Heart right ventricle (tissue), 16 donors: ENCODE measurements around the gene PLCH1. TPM values are rescaled to one million over a fixed set of nuclear protein-coding genes. Genes with fewer than 3 reads are reported as not detected.
"Not testable (repeated sequence)": the region's sequence is repeated elsewhere in the genome, so short reads cannot be mapped to it uniquely, and the experiment has no call there.

ENCODE experiments used
- ATAC-seq, 8 donors: fragments of 200-7000 bp; cut with Tn5 transposase; one replicate each; pipeline ENCODE4 v1.9.1; 2020; ENCODE audit warnings: mild to moderate bottlenecking in 8 of 8, moderate library complexity in 8 of 8, moderate number of reproducible peaks in 1 of 8
- DNase-seq, 2 donors: peaks; one replicate each; pipeline ENCODE4 v3.0.0-alpha.2; 2020
- H3K27ac ChIP-seq, 10 donors: fragments of 200-600 bp; sonication (generic) in 2 of 10; one replicate each; pipeline versions ENCODE4 v1.5.0 to v1.8.0; 2020 to 2022; ENCODE audit warnings: mild to moderate bottlenecking in 3 of 10
- H3K27me3 ChIP-seq, 7 donors: fragments of 200-600 bp; one replicate each; pipeline ENCODE4 v1.8.0; 2021 to 2022; ENCODE audit warnings: mild to moderate bottlenecking in 2 of 7
- H3K36me3 ChIP-seq, 9 donors: fragments of 200-600 bp; sonication (generic) in 1 of 9; one replicate each; pipeline versions ENCODE4 v1.5.0 to v1.8.0; 2020 to 2022; ENCODE audit warnings: mild to moderate bottlenecking in 2 of 9
- H3K4me1 ChIP-seq, 9 donors: fragments of 200-600 bp; sonication (generic) in 1 of 9; one replicate each; pipeline versions ENCODE4 v1.5.0 to v1.8.0; 2020 to 2022; ENCODE audit warnings: mild to moderate bottlenecking in 4 of 9
- H3K4me3 ChIP-seq, 10 donors: fragments of 200-600 bp; sonication (generic) in 2 of 10; one replicate each; pipeline versions ENCODE4 v1.5.0 to v1.8.0; 2020 to 2022; ENCODE audit warnings: mild to moderate bottlenecking in 7 of 10, moderate library complexity in 2 of 10
- H3K9me3 ChIP-seq, 11 donors: fragments of 200-600 bp in 10 of 11; sonication (generic) in 2 of 11; one replicate each; pipeline versions ENCODE4 v1.5.0 to v1.8.0; 2013 to 2022; ENCODE audit warnings: mild to moderate bottlenecking in 2 of 11, control low read depth in 1 of 11, moderate library complexity in 1 of 11
- WGBS, 2 donors: extraction: QIAGEN DNeasy Blood & Tissue Kit; methylation state at CpG; one replicate each; pipeline ENCODE4 v1.1.7; 2013; ENCODE audit warnings: inconsistent platforms in 1 of 2; 5-methylcytosine and 5-hydroxymethylcytosine counted together
- intact Hi-C, 10 donors: fragments of 100-400 bp; cut with DNase I; formaldehyde crosslinking; loops; one replicate each; pipeline versions ENCODE4 v1.11.1 to v1.14.2; 2022
- polyA plus RNA-seq, 2 donors: library from polyadenylated mRNA; stranded (reverse); fragments of 200-250 nt; gene quantifications; one replicate each; pipeline ENCODE4 v1.2.3, GENCODE V29; 2013
- total RNA-seq, 10 donors: library from RNA; stranded (reverse); fragmentation: NEBNext Ultra II Directional in 3 of 10; extraction: Animal tissue kit (Norgen Biotek cat#: 25700) in 3 of 10; gene quantifications; one replicate each; pipeline versions ENCODE4 v1.2.1 to v1.2.4, GENCODE V29; 2021 to 2023
- TF ChIP-seq, protein P1 (sequence below), 9 donors: fragments of 200-600 bp; sonication (generic) in 2 of 9; IDR thresholded peaks; one replicate each; pipeline versions ENCODE4 v1.5.0 to v1.8.0; 2021 to 2022; ENCODE audit warnings: antibody characterized with exemption in 9 of 9, mild to moderate bottlenecking in 5 of 9, moderate library complexity in 1 of 9
- donor health status: Arrhythmogenic right ventricular cardiomyopathy.
- donor health status: ischemic (EF 13 %, LVEDD 7.1; RV severe dilation, severe dysfunction).
- donor health status: healthy with polysubstance abuse.
- donor health status: DM: no; HTN: yes; CAD: no.
- donor health status: DM: no; HTN: no; CAD: no.
- donor health status: ischemic (EF 25% LVEDD 6.9; RV normal size, moderate dysfunction).
- donor health status: ischemic (EF 25% LVEDD 5.7; RV mildly dilated, moderate dysfunction).
- donor health status: healthy.
- donor health status: DM: yes; HTN: yes; CAD: no.
- donor health status: Ischemic cardiomyopathy.
- donor health status: ischemic (EF 35%, LVEDD 5.7; RV mildly dilated, moderate dysfunction).
- donor health status: nonischemic (EF 11% LVEDD 7.7; RV severe dilation, severe dysfunction).
- donor health status: DM: yes; HTN: yes; CAD: no.
- donor health status: PGD.
- donor health status: ischemic (EF 29% LVEDD 5.4; RV normal size, mild dysfunction).
- donor health status: nonischemic (EF 23%, LVEDD 6.1; RV moderate dilation, normal function).

Gene PLCH1
- total and polyA plus RNA-seq, 12 donors, result 0.13 to 2.1 (median 0.51) TPM

DNA sequence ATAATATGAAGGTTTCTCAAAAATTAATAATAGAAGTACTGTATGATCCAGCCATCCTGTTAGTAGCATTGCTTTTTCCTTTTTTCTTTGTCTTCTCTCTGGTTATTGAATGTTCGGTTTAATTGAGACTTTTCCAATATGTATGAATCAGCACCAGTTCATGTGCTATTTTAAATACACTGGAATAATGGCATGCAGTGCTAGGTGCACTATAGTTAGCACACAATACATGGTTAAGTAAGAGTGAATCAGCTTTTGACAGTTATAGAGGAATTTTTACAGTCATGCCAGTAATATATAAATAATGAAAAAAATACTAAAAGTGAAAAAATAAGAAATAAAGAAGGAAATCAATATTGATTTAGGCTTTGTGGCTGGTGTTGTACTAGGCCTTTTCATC, 337.5 kb downstream of the PLCH1 start:
- no peak for ATAC-seq
- Histone ChIP-seq H3K27ac (no peak overlapping the region), H3K36me3 (no peaks in the 10 kb centered on the region), H3K9me3 (no peaks in the 10 kb centered on the region), H3K27me3 (no peaks in the 10 kb centered on the region), H3K4me1 (no peaks in the 10 kb centered on the region), H3K4me3 (no peak overlapping the region)
- WGBS, 2 donors, result 81 to 85% methylated on average over 1 of the region's 1 CpG
- TF ChIP-seq, protein P1, sequence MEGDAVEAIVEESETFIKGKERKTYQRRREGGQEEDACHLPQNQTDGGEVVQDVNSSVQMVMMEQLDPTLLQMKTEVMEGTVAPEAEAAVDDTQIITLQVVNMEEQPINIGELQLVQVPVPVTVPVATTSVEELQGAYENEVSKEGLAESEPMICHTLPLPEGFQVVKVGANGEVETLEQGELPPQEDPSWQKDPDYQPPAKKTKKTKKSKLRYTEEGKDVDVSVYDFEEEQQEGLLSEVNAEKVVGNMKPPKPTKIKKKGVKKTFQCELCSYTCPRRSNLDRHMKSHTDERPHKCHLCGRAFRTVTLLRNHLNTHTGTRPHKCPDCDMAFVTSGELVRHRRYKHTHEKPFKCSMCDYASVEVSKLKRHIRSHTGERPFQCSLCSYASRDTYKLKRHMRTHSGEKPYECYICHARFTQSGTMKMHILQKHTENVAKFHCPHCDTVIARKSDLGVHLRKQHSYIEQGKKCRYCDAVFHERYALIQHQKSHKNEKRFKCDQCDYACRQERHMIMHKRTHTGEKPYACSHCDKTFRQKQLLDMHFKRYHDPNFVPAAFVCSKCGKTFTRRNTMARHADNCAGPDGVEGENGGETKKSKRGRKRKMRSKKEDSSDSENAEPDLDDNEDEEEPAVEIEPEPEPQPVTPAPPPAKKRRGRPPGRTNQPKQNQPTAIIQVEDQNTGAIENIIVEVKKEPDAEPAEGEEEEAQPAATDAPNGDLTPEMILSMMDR (IDR thresholded peaks at IDR 0.05), result no peak
- DNase-seq, result no peak
- intact Hi-C loops, result no loop called here

DNA sequence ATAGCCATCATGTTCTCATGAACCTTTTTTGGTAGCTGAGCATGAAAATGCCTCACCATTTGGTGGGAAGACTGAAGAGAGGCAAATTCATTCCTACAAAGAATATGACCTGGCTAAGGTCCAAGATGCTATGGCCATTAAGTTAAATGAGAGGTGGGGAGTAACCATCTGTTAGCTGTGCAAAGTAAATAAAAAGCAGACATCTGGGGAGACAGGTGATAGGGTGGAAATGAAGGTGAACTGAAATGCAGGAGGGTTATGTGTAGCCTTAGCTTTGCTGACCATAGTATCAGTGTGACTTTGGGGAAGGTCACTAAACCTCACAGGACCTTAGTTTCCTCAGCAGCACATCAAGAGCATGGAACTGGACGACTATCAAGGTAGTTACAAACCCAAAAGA, 340.4 kb downstream of the PLCH1 start:
- no peak for ATAC-seq
- no peak overlapping the region for H3K4me3 ChIP-seq
- intact Hi-C loops, result no loop called here
- no peaks in the 10 kb centered on the region for H3K36me3 ChIP-seq
- no peaks in the 10 kb centered on the region for H3K27me3 ChIP-seq
- TF ChIP-seq, protein P1 (IDR thresholded peaks at IDR 0.05), result no peak
- peaks cover 0 to 5% (median 0%) of the 10 kb centered on the region in 11 donors for H3K9me3 ChIP-seq
- H3K27ac ChIP-seq, result no peak overlapping the region
- no peak for DNase-seq
- H3K4me1 ChIP-seq, result no peaks in the 10 kb centered on the region
- 34 to 44% methylated on average over 1 of the region's 1 CpG for WGBS, 2 donors

DNA sequence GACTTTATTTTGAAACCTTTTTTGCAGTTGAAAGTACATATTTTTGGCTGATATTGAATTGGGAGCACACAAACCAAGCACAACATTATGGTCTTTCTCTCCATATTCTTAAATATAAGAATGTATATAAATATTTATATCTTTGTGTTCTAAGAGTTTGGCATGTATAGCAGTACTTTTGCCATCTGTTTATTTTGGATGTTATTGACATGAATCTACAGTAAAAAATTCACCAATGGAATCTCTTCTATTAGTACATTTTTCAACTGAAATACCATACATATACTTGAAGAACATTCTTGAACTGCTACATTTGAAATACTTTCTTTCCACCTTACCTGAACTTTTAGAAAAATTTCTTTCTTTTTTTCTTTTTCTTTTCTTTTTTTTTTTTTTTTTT, 342.2 kb downstream of the PLCH1 start:
- DNase-seq (no peak), ATAC-seq (no peak)

DNA sequence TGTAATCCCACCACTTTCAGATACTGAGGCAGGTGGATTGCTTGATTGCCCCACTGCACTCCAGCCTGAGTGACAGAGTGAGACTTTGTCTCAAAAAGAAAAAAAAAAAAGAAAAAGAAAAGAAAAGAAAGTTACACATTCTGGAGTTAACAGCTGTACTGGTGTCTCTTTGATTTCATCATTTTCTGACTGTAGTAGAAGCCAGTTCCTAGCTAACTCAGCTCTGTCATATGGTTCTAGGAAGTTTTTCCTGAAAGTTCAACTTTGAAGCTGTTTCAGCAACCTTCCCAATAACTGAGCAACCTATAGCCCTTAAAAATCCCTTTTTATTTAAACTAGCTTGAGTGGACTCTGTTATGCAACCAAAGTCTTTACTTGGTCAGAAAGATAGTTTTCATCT, 346.8 kb downstream of the PLCH1 start:
- H3K4me1 ChIP-seq, result no peaks in the 10 kb centered on the region
- peaks cover 0 to 11% (median 0%) of the 10 kb centered on the region in 11 donors for H3K9me3 ChIP-seq
- ATAC-seq (no peak), DNase-seq (no peak)
- no peak overlapping the region for H3K27ac ChIP-seq
- H3K36me3 ChIP-seq, result no peaks in the 10 kb centered on the region
- H3K4me3 ChIP-seq, result no peak overlapping the region
- intact Hi-C loops, result no loop called here
- H3K27me3 ChIP-seq, result no peaks in the 10 kb centered on the region
- TF ChIP-seq, protein P1 (IDR thresholded peaks at IDR 0.05), result no peak

More for the DNA sequence above, 342.2 kb downstream of the PLCH1 start:
- H3K4me1 ChIP-seq, result no peaks in the 10 kb centered on the region
- H3K27me3 ChIP-seq, result no peaks in the 10 kb centered on the region
- no peak overlapping the region for H3K4me3 ChIP-seq
- TF ChIP-seq, protein P1 (IDR thresholded peaks at IDR 0.05), result no peak
- H3K9me3 ChIP-seq, result peaks cover 0 to 5% (median 0%) of the 10 kb centered on the region in 11 donors
- no peak overlapping the region for H3K27ac ChIP-seq
- intact Hi-C loops, result no loop called here
- H3K36me3 ChIP-seq, result no peaks in the 10 kb centered on the region

DNA sequence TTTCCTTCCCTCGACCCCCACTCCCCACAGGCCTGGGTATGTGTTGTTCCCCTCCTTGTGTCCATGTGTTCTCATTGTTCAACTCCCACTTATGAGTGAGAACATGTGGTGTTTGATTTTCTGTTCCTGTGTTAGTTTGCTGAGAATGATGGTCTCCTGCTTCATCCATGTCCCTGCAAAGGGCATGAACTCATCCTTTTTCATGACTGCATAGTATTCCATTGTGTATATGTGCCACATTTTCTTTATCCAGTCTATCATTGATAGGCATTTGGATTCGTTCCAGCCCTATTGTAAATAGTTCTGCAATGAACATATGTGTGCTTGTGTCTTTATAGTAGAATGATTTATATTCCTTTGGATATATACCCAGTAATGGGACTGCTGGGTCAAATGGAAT, 350.0 kb downstream of the PLCH1 start:
- DNase-seq, H3K36me3 ChIP-seq, H3K27me3 ChIP-seq, intact Hi-C loops, H3K4me3 ChIP-seq, H3K9me3 ChIP-seq, ATAC-seq, H3K27ac ChIP-seq: not testable (repeated sequence)
- H3K4me1 ChIP-seq, result peaks cover 0 to 29% (median 10%) of the 10 kb centered on the region in 9 donors
- WGBS, 2 donors, result 57 to 65% methylated on average over 2 of the region's 2 CpGs
